H1 (cell line): ENCODE measurements around the gene KCTD10. TPM values are rescaled to one million over a fixed set of nuclear protein-coding genes. Genes with fewer than 3 reads are reported as not detected.

Source experiments
- BCL11A ChIP-seq, 2 experiments: IDR thresholded peaks; one replicate each; pipeline ENCODE4 v1.6.1; 2011; ENCODE audit warnings: low read depth in 2 of 2, low read length in 2 of 2, mild to moderate bottlenecking in 2 of 2
- EGR1 ChIP-seq: IDR thresholded peaks from 2 replicates; pipeline ENCODE4 v1.6.1; 2011; ENCODE audit warnings: low read depth, low read length, borderline replicate concordance
- MAX ChIP-seq: IDR thresholded peaks from 2 replicates; pipeline ENCODE4 v1.6.1; 2012; ENCODE audit warnings: inconsistent platforms
- NANOG ChIP-seq: IDR thresholded peaks from 2 replicates; pipeline ENCODE4 v1.6.1; 2011; ENCODE audit warnings: low read length, low read depth, mild to moderate bottlenecking, inconsistent platforms; ENCODE audit not compliant: insufficient read depth, poor library complexity, severe bottlenecking
- RXRA ChIP-seq: IDR thresholded peaks from 2 replicates; pipeline ENCODE4 v1.6.1; 2011; ENCODE audit warnings: low read depth, mild to moderate bottlenecking, low read length, moderate library complexity; ENCODE audit not compliant: insufficient read depth
- SIRT6 ChIP-seq: IDR thresholded peaks from one replicate; pipeline ENCODE4 v1.7.1; 2012; ENCODE audit warnings: low read length, inconsistent platforms
- SRF ChIP-seq: IDR thresholded peaks from 2 replicates; pipeline ENCODE4 v1.6.1; 2011; ENCODE audit warnings: mild to moderate bottlenecking, low read depth, low read length, moderate library complexity
- SUZ12 ChIP-seq: fragments of 200-600 bp; sonication (generic); IDR thresholded peaks from 2 replicates; pipeline ENCODE4 v1.6.1; 2012; ENCODE audit warnings: mild to moderate bottlenecking, inconsistent platforms, low read length, moderate library complexity, mixed read lengths
- TBP ChIP-seq: IDR thresholded peaks from 2 replicates; pipeline ENCODE4 v1.6.1; 2011; ENCODE audit warnings: low read depth, low read length, improper control_type of control experiment
- polyA plus RNA-seq, 7 experiments: library from polyadenylated mRNA; depleted of rRNA in 3 of 7; stranded (reverse) in 5 of 7; unstranded in 2 of 7; fragments of >200 nt in 5 of 7; fragments of 200-250 nt in 2 of 7; gene quantifications; 1 replicate in 5 of 7; 2 replicates in 1 of 7; 4 replicates in 1 of 7; pipeline versions ENCODE4 v1.2.1 to v1.2.3, GENCODE V29; 2011 to 2013; ENCODE audit warnings: missing spikeins in 2 of 7, mixed read lengths in 2 of 7
- total RNA-seq: library from RNA; stranded (reverse); fragmentation: NEBNext Ultra II Directional; extraction: Animal tissue kit (Norgen Biotek cat#: 25700); gene quantifications from 2 replicates; pipeline ENCODE4 v1.2.1, GENCODE V29; 2021

The KCTD10 gene
- total and polyA plus RNA-seq, 2 of the 8 experiments (the other 6 are each of a cell fraction or from before 2014, with no cell fraction given): 45.3 to 52.4 TPM

- TF ChIP-seq NANOG (no peak), BCL11A (IDR thresholded peaks at IDR 0.05; ENCODE audit: low read depth in 2 of 2, low read length in 2 of 2) (no peak), MAX (no peak), EGR1 (no peak), SIRT6 (no peak), RXRA (no peak), SUZ12 (no peak), SRF (no peak), TBP (no peak)
Measured at GRCh38 chr12:109422251-109422650, 54.8 kb downstream of the KCTD10 start (continued).
